ENCODE results near the gene PSMA7. TPM values are rescaled to one million over a fixed set of nuclear protein-coding genes. Genes with fewer than 3 reads are reported as not detected.

Gene PSMA7
- total and polyA plus RNA-seq, 2 donors from 2014 or later = 190 to 315 TPM

GRCh38 chr20:62171245-62171644 is 28.1 kb upstream of the PSMA7 start:
- H3K9ac ChIP-seq (ENCODE audit: low read length in 3 of 3) = no peak overlapping the region
- no peak overlapping the region for H3K27ac ChIP-seq (ENCODE audit: low read depth in 2 of 2, low read length in 2 of 2)
- H3K27me3 ChIP-seq (ENCODE audit: control insufficient read depth, insufficient read depth, low read length) = no peaks in the 10 kb centered on the region
- no peaks in the 10 kb centered on the region for H3K4me1 ChIP-seq (ENCODE audit: control insufficient read depth in 2 of 3, insufficient read depth in 2 of 3, low read depth in 1 of 3, low read length in 3 of 3)
- TF ChIP-seq, protein P1, sequence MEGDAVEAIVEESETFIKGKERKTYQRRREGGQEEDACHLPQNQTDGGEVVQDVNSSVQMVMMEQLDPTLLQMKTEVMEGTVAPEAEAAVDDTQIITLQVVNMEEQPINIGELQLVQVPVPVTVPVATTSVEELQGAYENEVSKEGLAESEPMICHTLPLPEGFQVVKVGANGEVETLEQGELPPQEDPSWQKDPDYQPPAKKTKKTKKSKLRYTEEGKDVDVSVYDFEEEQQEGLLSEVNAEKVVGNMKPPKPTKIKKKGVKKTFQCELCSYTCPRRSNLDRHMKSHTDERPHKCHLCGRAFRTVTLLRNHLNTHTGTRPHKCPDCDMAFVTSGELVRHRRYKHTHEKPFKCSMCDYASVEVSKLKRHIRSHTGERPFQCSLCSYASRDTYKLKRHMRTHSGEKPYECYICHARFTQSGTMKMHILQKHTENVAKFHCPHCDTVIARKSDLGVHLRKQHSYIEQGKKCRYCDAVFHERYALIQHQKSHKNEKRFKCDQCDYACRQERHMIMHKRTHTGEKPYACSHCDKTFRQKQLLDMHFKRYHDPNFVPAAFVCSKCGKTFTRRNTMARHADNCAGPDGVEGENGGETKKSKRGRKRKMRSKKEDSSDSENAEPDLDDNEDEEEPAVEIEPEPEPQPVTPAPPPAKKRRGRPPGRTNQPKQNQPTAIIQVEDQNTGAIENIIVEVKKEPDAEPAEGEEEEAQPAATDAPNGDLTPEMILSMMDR (IDR thresholded peaks at IDR 0.05; ENCODE audit: borderline replicate concordance, extremely low read depth, insufficient read depth) = no peak
- H3K9me3 ChIP-seq (ENCODE audit: control insufficient read depth in 2 of 3, insufficient read depth in 1 of 3, low read length in 3 of 3) = no peaks in the 10 kb centered on the region
- DNase-seq = no peak
- intact Hi-C loops (cut with DNase I) = no loop called here
- H3K36me3 ChIP-seq (ENCODE audit: control insufficient read depth in 2 of 3, insufficient read depth in 3 of 3, low read length in 3 of 3) = peaks cover 3 to 19% (median 12%) of the 10 kb centered on the region in 3 donors
- FAIRE-seq = no peak
- no peak overlapping the region for H3K4me3 ChIP-seq (ENCODE audit: low read length in 3 of 3)

GRCh38 chr20:62170536-62170935 is 27.3 kb upstream of the PSMA7 start:
- no peak overlapping the region for H3K27ac ChIP-seq (ENCODE audit: low read depth in 2 of 2, low read length in 2 of 2)
- FAIRE-seq (no peak), DNase-seq (no peak)
- intact Hi-C loops (cut with DNase I) = no loop called here
- no peaks in the 10 kb centered on the region for H3K9me3 ChIP-seq (ENCODE audit: control insufficient read depth in 2 of 3, insufficient read depth in 1 of 3, low read length in 3 of 3)
- no peak overlapping the region for H3K4me3 ChIP-seq (ENCODE audit: low read length in 3 of 3)
- H3K4me1 ChIP-seq (ENCODE audit: control insufficient read depth in 2 of 3, insufficient read depth in 2 of 3, low read depth in 1 of 3, low read length in 3 of 3) = no peaks in the 10 kb centered on the region
- no peaks in the 10 kb centered on the region for H3K27me3 ChIP-seq (ENCODE audit: control insufficient read depth, insufficient read depth, low read length)
- TF ChIP-seq, protein P1 (IDR thresholded peaks at IDR 0.05; ENCODE audit: borderline replicate concordance, extremely low read depth, insufficient read depth) = no peak
- H3K9ac ChIP-seq (ENCODE audit: low read length in 3 of 3) = no peak overlapping the region
- peaks cover 2 to 17% (median 13%) of the 10 kb centered on the region in 3 donors for H3K36me3 ChIP-seq (ENCODE audit: control insufficient read depth in 2 of 3, insufficient read depth in 3 of 3, low read length in 3 of 3)

DNA sequence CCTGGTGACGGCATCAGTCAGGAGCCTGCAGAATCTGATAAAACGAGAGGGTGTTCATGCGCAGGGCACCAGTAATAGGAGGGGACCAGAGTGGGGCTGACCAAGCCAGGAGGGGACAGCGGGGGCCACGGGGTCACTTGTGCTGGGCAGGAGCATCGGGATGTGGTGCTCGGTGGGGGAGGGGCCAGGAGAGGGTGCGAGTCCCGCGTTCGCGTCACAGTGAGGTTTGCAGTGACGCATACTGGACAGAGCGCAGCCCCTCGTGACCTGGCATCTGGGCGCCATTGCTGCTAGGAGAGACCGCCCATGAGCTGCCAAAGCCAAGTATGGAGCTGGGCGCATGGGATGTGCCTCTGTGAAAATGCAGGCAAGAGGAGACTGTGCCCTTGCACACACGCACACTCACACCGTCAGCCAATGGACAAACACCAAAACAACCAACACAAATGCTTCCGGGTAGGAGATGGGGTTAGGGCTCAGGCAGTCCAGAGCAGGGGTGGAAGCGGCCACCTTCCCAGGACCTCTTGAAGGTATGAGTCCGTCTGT is 25.8 kb upstream of the PSMA7 start:
- no peak for FAIRE-seq
- TF ChIP-seq, protein P1 (IDR thresholded peaks at IDR 0.05; ENCODE audit: borderline replicate concordance, extremely low read depth, insufficient read depth) = no peak
- H3K9me3 ChIP-seq (ENCODE audit: control insufficient read depth in 2 of 3, insufficient read depth in 1 of 3, low read length in 3 of 3) = no peaks in the 10 kb centered on the region
- H3K27me3 ChIP-seq (ENCODE audit: control insufficient read depth, insufficient read depth, low read length) = no peaks in the 10 kb centered on the region
- H3K27ac ChIP-seq (ENCODE audit: low read depth in 2 of 2, low read length in 2 of 2) = no peak overlapping the region
- H3K4me1 ChIP-seq (ENCODE audit: control insufficient read depth in 2 of 3, insufficient read depth in 2 of 3, low read depth in 1 of 3, low read length in 3 of 3) = no peaks in the 10 kb centered on the region
- DNase-seq = no peak
- no peak overlapping the region for H3K4me3 ChIP-seq (ENCODE audit: low read length in 3 of 3)
- H3K9ac ChIP-seq (ENCODE audit: low read length in 3 of 3) = no peak overlapping the region
- H3K36me3 ChIP-seq (ENCODE audit: control insufficient read depth in 2 of 3, insufficient read depth in 3 of 3, low read length in 3 of 3) = peaks cover 0 to 25% (median 23%) of the 10 kb centered on the region in 3 donors
- intact Hi-C loops (cut with DNase I) = no loop called here

DNA sequence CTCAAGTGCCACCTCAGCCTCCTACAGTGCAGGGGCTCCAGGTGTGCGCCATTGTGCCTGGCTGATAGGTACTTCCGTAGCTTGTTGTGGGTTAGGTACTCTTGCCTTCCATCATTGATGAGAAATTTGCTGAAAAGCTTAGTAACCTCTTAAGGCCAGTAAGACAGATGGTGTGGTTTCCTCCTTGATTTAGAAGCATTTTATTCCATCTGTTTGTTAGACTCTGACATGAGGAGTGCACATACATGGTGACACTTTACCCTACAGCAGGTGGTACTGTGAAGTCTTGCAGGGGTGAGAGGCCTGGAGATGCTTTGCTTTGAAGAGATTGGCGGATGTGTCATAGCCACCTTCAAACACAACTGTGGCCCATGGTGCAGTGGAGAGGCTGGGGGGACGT is 24.9 kb upstream of the PSMA7 start:
- DNase-seq (no peak), FAIRE-seq (no peak)
- TF ChIP-seq, protein P1 (IDR thresholded peaks at IDR 0.05; ENCODE audit: borderline replicate concordance, extremely low read depth, insufficient read depth) = no peak
- H3K9me3 ChIP-seq (ENCODE audit: control insufficient read depth in 2 of 3, insufficient read depth in 1 of 3, low read length in 3 of 3) = no peaks in the 10 kb centered on the region
- intact Hi-C loops (cut with DNase I) = no loop called here
- no peak overlapping the region for H3K9ac ChIP-seq (ENCODE audit: low read length in 3 of 3)
- H3K4me1 ChIP-seq (ENCODE audit: control insufficient read depth in 2 of 3, insufficient read depth in 2 of 3, low read depth in 1 of 3, low read length in 3 of 3) = no peaks in the 10 kb centered on the region
- no peaks in the 10 kb centered on the region for H3K27me3 ChIP-seq (ENCODE audit: control insufficient read depth, insufficient read depth, low read length)
- no peak overlapping the region for H3K27ac ChIP-seq (ENCODE audit: low read depth in 2 of 2, low read length in 2 of 2)
- H3K4me3 ChIP-seq (ENCODE audit: low read length in 3 of 3) = no peak overlapping the region
- peaks cover 0 to 31% (median 23%) of the 10 kb centered on the region in 3 donors for H3K36me3 ChIP-seq (ENCODE audit: control insufficient read depth in 2 of 3, insufficient read depth in 3 of 3, low read length in 3 of 3)
